SU-DHL-6 (cell line): ENCODE measurements around the gene SH3PXD2B.

ENCODE experiments used
- H2AFZ ChIP-seq: fragments of 200-600 bp; sonication (generic); 2 replicates; pipeline ENCODE4 v1.6.1; 2014; ENCODE audit warnings: low read depth, mild to moderate bottlenecking, moderate library complexity, mixed read lengths, antibody characterized with exemption, low read length; ENCODE audit not compliant: severe bottlenecking
- H3F3A ChIP-seq: fragments of 200-600 bp; shearing (Covaris generic); 2 replicates; pipeline ENCODE4 v1.6.0; 2016; ENCODE audit warnings: antibody characterized with exemption, mild to moderate bottlenecking; ENCODE audit not compliant: insufficient read depth
- H3K27ac ChIP-seq: fragments of 200-600 bp; sonication (generic); 2 replicates; pipeline ENCODE4 v1.5.1; 2016; ENCODE audit warnings: low read depth, mild to moderate bottlenecking, low read length, moderate library complexity, mixed read lengths
- H3K27me3 ChIP-seq: fragments of 200-600 bp; sonication (generic), shearing (Covaris generic); 2 replicates; pipeline ENCODE4 v1.6.0; 2014; ENCODE audit warnings: mild to moderate bottlenecking, low read length
- H3K36me3 ChIP-seq: fragments of 200-600 bp; sonication (generic); 2 replicates; pipeline ENCODE4 v1.6.1; 2014; ENCODE audit warnings: mild to moderate bottlenecking, low read length, mixed read lengths
- H3K4me2 ChIP-seq: fragments of 300-600, 200-600 bp; shearing (Covaris generic), sonication (generic); 2 replicates; pipeline ENCODE4 v1.6.0; 2014; ENCODE audit warnings: low read length, low read depth, mild to moderate bottlenecking; ENCODE audit not compliant: poor library complexity, severe bottlenecking
- H3K4me3 ChIP-seq: fragments of 200-600 bp; sonication (generic); 2 replicates; pipeline ENCODE4 v1.5.1; 2014; ENCODE audit warnings: antibody characterized with exemption, low read length, mild to moderate bottlenecking, mixed read lengths; ENCODE audit not compliant: insufficient read depth, poor library complexity, severe bottlenecking
- H3K79me2 ChIP-seq: fragments of 200-600 bp; sonication (generic); 2 replicates; pipeline ENCODE4 v1.6.1; 2014; ENCODE audit warnings: mild to moderate bottlenecking, low read length, moderate library complexity; ENCODE audit not compliant: insufficient read depth
- H3K9ac ChIP-seq: fragments of 200-600 bp; sonication (generic); 2 replicates; pipeline ENCODE4 v1.7.0; 2014; ENCODE audit warnings: mild to moderate bottlenecking, low read length
- H3K9me2 ChIP-seq: fragments of 200-600 bp; sonication (generic); replicated peaks from 2 replicates; pipeline ENCODE4 v1.6.1; 2014; ENCODE audit warnings: low read length; ENCODE audit not compliant: insufficient read depth
- H3K9me3 ChIP-seq: fragments of 200-600 bp; sonication (generic); 2 replicates; pipeline ENCODE4 v1.6.1; 2014; ENCODE audit warnings: low read length, mixed read lengths; ENCODE audit not compliant: insufficient read depth
- H4K20me1 ChIP-seq: fragments of 200-600 bp; sonication (generic); 2 replicates; pipeline ENCODE4 v1.6.1; 2014; ENCODE audit warnings: low read depth, mild to moderate bottlenecking, antibody characterized with exemption, low read length, moderate library complexity, mixed read lengths
- CTCF ChIP-seq: fragments of 200-600 bp; sonication (generic); IDR thresholded peaks from one replicate; pipeline ENCODE4 v1.5.1; 2017; ENCODE audit warnings: antibody characterized with exemption, mild to moderate bottlenecking, low read length, moderate library complexity; ENCODE audit not compliant: insufficient read depth, poor library complexity, severe bottlenecking
- EZH2phosphoT487 ChIP-seq: fragments of 200-600 bp; sonication (generic), shearing (Covaris generic); conservative IDR thresholded peaks from 2 replicates; pipeline ENCODE4 v1.6.1; 2018; ENCODE audit warnings: mild to moderate bottlenecking, antibody characterized with exemption, low read length, moderate library complexity, mixed read lengths

The SH3PXD2B gene

GRCh38 chr5:172305380-172305779, 148.9 kb downstream of the SH3PXD2B start:
- Histone ChIP-seq H3K4me2 (no peak overlapping the region), H3K9ac (no peak overlapping the region), H2AFZ (no peak overlapping the region), H4K20me1 (no peaks in the 10 kb centered on the region), H3K4me3 (no peak overlapping the region), H3K79me2 (no peaks in the 10 kb centered on the region), H3K9me3 (no peaks in the 10 kb centered on the region), H3K27me3 (no peaks in the 10 kb centered on the region; the same call in 1 of the 2 replicates), H3K36me3 (no peaks in the 10 kb centered on the region), H3K9me2 (no peaks in the 10 kb centered on the region), H3K27ac (no peak overlapping the region), H3F3A (no peaks in the 10 kb centered on the region)
- TF ChIP-seq EZH2phosphoT487 (no peak), CTCF (no peak)

- Histone ChIP-seq H3K4me2 (no peak overlapping the region), H3K9ac (no peak overlapping the region), H3F3A (no peaks in the 10 kb centered on the region), H3K36me3 (no peaks in the 10 kb centered on the region), H2AFZ (no peak overlapping the region), H4K20me1 (no peaks in the 10 kb centered on the region), H3K9me3 (no peaks in the 10 kb centered on the region), H3K27ac (no peak overlapping the region), H3K27me3 (no peaks in the 10 kb centered on the region; the same call in 1 of the 2 replicates), H3K9me2 (no peaks in the 10 kb centered on the region), H3K4me3 (no peak overlapping the region), H3K79me2 (no peaks in the 10 kb centered on the region)
- TF ChIP-seq CTCF (no peak), EZH2phosphoT487 (no peak)
These were observed 150.6 kb downstream of the SH3PXD2B start for GRCh38 chr5:172303572-172304335.

GRCh38 chr5:172303162-172303561, 151.2 kb downstream of the SH3PXD2B start:
- Histone ChIP-seq H3K9me3 (no peaks in the 10 kb centered on the region), H3K4me3 (no peak overlapping the region), H3K9ac (no peak overlapping the region), H4K20me1 (no peaks in the 10 kb centered on the region), H3K9me2 (no peaks in the 10 kb centered on the region), H3F3A (no peaks in the 10 kb centered on the region), H3K4me2 (no peak overlapping the region), H2AFZ (no peak overlapping the region), H3K27me3 (no peaks in the 10 kb centered on the region; the same call in 1 of the 2 replicates), H3K27ac (no peak overlapping the region), H3K36me3 (no peaks in the 10 kb centered on the region), H3K79me2 (no peaks in the 10 kb centered on the region)
- no peak for TF ChIP-seq CTCF
- no peak for TF ChIP-seq EZH2phosphoT487
